ENCODE data around the gene GSTO2. TPM values are rescaled to one million over a fixed set of nuclear protein-coding genes. Genes with fewer than 3 reads are reported as not detected.
A peak's percentile ranks its signal among the peaks of the same experiment; 100 is the strongest.

The GSTO2 gene
- total and polyA plus RNA-seq, 2 donors (not counting 1 experiment from before 2014, with no cell fraction given), result 2.9 to 3.1 TPM

- peak overlapping the region; percentile 47 for H3K27ac ChIP-seq (ENCODE audit: insufficient read depth, low read length)
- H3K4me2 ChIP-seq (ENCODE audit: extremely low read depth, insufficient read depth, low read length), result no peak overlapping the region
- H3K4me3 ChIP-seq (replicated peaks in 1 of 4; ENCODE audit: control extremely low read depth in 1 of 4, insufficient read depth in 1 of 4, low read depth in 3 of 4, low read length in 4 of 4), result no peak overlapping the region
- H3K9ac ChIP-seq (ENCODE audit: insufficient read depth, low read length), result no peak overlapping the region
- peaks cover 51% of the 10 kb centered on the region for H3K4me1 ChIP-seq (ENCODE audit: control insufficient read depth, extremely low read depth, insufficient read depth, low read length)
- H3K9me3 ChIP-seq (ENCODE audit: control insufficient read depth, insufficient read depth, low read depth, low read length), result no peaks in the 10 kb centered on the region
- H3K36me3 ChIP-seq (ENCODE audit: control insufficient read depth, insufficient read depth, low read length), result peaks cover 1% of the 10 kb centered on the region
- TF ChIP-seq, protein P1, sequence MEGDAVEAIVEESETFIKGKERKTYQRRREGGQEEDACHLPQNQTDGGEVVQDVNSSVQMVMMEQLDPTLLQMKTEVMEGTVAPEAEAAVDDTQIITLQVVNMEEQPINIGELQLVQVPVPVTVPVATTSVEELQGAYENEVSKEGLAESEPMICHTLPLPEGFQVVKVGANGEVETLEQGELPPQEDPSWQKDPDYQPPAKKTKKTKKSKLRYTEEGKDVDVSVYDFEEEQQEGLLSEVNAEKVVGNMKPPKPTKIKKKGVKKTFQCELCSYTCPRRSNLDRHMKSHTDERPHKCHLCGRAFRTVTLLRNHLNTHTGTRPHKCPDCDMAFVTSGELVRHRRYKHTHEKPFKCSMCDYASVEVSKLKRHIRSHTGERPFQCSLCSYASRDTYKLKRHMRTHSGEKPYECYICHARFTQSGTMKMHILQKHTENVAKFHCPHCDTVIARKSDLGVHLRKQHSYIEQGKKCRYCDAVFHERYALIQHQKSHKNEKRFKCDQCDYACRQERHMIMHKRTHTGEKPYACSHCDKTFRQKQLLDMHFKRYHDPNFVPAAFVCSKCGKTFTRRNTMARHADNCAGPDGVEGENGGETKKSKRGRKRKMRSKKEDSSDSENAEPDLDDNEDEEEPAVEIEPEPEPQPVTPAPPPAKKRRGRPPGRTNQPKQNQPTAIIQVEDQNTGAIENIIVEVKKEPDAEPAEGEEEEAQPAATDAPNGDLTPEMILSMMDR (conservative IDR thresholded peaks at IDR 0.05 in 1 of 2, IDR thresholded peaks at IDR 0.05 in 1 of 2; ENCODE audit: low read depth in 1 of 2, low read length in 2 of 2), result no peak
- no peak for TF ChIP-seq EZH2 (IDR thresholded peaks at IDR 0.05; ENCODE audit: low read length, missing control alignments)
- DNase-seq (ENCODE audit: low read depth in 2 of 2), result peak in 1 of 2 donors; percentile 8
- H2AFZ ChIP-seq (ENCODE audit: low read length), result no peak overlapping the region
- peaks cover 75% of the 10 kb centered on the region for H3K79me2 ChIP-seq (ENCODE audit: control insufficient read depth, insufficient read depth, low read length)
- H4K20me1 ChIP-seq (ENCODE audit: control insufficient read depth, extremely low read depth, insufficient read depth, low read length), result no peaks in the 10 kb centered on the region
- no peaks in the 10 kb centered on the region for H3K27me3 ChIP-seq (ENCODE audit: control insufficient read depth, insufficient read depth, low read length)
Measured at GRCh38 chr10:104333728-104334373, 64.9 kb downstream of the GSTO2 start.

DNA sequence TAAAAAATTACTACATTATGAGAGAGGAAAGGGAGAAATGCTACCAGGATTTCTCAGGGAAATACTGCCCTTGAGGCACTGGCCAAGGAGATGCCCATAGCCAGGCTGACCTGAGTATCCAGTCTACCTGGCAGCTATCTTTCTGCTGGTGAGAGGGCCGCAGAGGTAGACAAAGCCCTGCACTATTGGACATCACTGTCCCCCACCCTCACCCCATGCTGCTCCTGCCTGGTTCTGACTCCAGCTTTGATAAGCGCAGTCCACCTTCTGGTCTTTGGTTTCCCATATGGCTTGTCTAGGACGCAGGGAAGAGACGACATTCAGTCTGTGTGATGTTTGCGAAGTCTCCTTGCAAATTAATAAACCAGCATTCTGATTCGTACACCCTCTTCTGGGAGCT is 65.6 kb downstream of the GSTO2 start:
- H3K4me2 ChIP-seq (ENCODE audit: extremely low read depth, insufficient read depth, low read length), result no peak overlapping the region
- H3K9me3 ChIP-seq (ENCODE audit: control insufficient read depth, insufficient read depth, low read depth, low read length), result no peaks in the 10 kb centered on the region
- TF ChIP-seq, protein P1 (conservative IDR thresholded peaks at IDR 0.05 in 1 of 2, IDR thresholded peaks at IDR 0.05 in 1 of 2; ENCODE audit: low read depth in 1 of 2, low read length in 2 of 2), result no peak
- no peak for TF ChIP-seq EZH2 (IDR thresholded peaks at IDR 0.05; ENCODE audit: low read length, missing control alignments)
- H3K4me1 ChIP-seq (ENCODE audit: control insufficient read depth, extremely low read depth, insufficient read depth, low read length), result peaks cover 48% of the 10 kb centered on the region
- H3K79me2 ChIP-seq (ENCODE audit: control insufficient read depth, insufficient read depth, low read length), result peaks cover 74% of the 10 kb centered on the region
- H3K9ac ChIP-seq (ENCODE audit: insufficient read depth, low read length), result no peak overlapping the region
- no peaks in the 10 kb centered on the region for H4K20me1 ChIP-seq (ENCODE audit: control insufficient read depth, extremely low read depth, insufficient read depth, low read length)
- peak overlapping the region in 1 of 4 experiments; percentile 11 for H3K4me3 ChIP-seq (replicated peaks in 1 of 4; ENCODE audit: control extremely low read depth in 1 of 4, insufficient read depth in 1 of 4, low read depth in 3 of 4, low read length in 4 of 4)
- H2AFZ ChIP-seq (ENCODE audit: low read length), result no peak overlapping the region
- peaks cover 1% of the 10 kb centered on the region for H3K36me3 ChIP-seq (ENCODE audit: control insufficient read depth, insufficient read depth, low read length)
- no peak for DNase-seq (ENCODE audit: low read depth in 2 of 2)
- no peak overlapping the region for H3K27ac ChIP-seq (ENCODE audit: insufficient read depth, low read length)
- no peaks in the 10 kb centered on the region for H3K27me3 ChIP-seq (ENCODE audit: control insufficient read depth, insufficient read depth, low read length)

GRCh38 chr10:104334965-104335650 is 66.1 kb downstream of the GSTO2 start:
- Histone ChIP-seq H2AFZ (ENCODE audit: low read length) (no peak overlapping the region), H3K9me3 (ENCODE audit: control insufficient read depth, insufficient read depth, low read depth, low read length) (no peaks in the 10 kb centered on the region), H3K4me1 (ENCODE audit: control insufficient read depth, extremely low read depth, insufficient read depth, low read length) (peaks cover 45% of the 10 kb centered on the region), H3K79me2 (ENCODE audit: control insufficient read depth, insufficient read depth, low read length) (peaks cover 74% of the 10 kb centered on the region), H3K36me3 (ENCODE audit: control insufficient read depth, insufficient read depth, low read length) (peaks cover 1% of the 10 kb centered on the region), H3K9ac (ENCODE audit: insufficient read depth, low read length) (no peak overlapping the region), H3K27me3 (ENCODE audit: control insufficient read depth, insufficient read depth, low read length) (no peaks in the 10 kb centered on the region), H3K4me2 (ENCODE audit: extremely low read depth, insufficient read depth, low read length) (no peak overlapping the region), H4K20me1 (ENCODE audit: control insufficient read depth, extremely low read depth, insufficient read depth, low read length) (no peaks in the 10 kb centered on the region), H3K27ac (ENCODE audit: insufficient read depth, low read length) (no peak overlapping the region), H3K4me3 (replicated peaks in 1 of 4; ENCODE audit: control extremely low read depth in 1 of 4, insufficient read depth in 1 of 4, low read depth in 3 of 4, low read length in 4 of 4) (peak overlapping the region in 2 of 4 experiments; percentile 93 to 97)
- no peak for DNase-seq (ENCODE audit: low read depth in 2 of 2)
- TF ChIP-seq, protein P1 (conservative IDR thresholded peaks at IDR 0.05 in 1 of 2, IDR thresholded peaks at IDR 0.05 in 1 of 2; ENCODE audit: low read depth in 1 of 2, low read length in 2 of 2), result no peak
- no peak for TF ChIP-seq EZH2 (IDR thresholded peaks at IDR 0.05; ENCODE audit: low read length, missing control alignments)

All from fibroblast of lung (primary cell).